Tibial nerve (tissue), 4 donors: ENCODE data around the gene TKFC.

Source experiments
- EP300 ChIP-seq, 2 donors: sonication (generic); formaldehyde crosslinking; IDR thresholded peaks; one replicate each; pipeline ENCODE4 v1.6.1; 2017; ENCODE audit warnings: antibody characterized with exemption in 2 of 2, mild to moderate bottlenecking in 1 of 2
- POLR2A ChIP-seq, 2 donors: fragments of 450-650 bp; IDR thresholded peaks; one replicate each; pipeline ENCODE4 v1.6.1; 2017; ENCODE audit warnings: antibody characterized with exemption in 2 of 2, mild to moderate bottlenecking in 2 of 2, moderate library complexity in 2 of 2
- TF ChIP-seq, protein P1 (sequence below), 5 experiments: fragments of 200-600 bp in 3 of 5; fragments of 450-650 bp in 2 of 5; sonication (generic) in 3 of 5; IDR thresholded peaks; one replicate each; pipeline ENCODE4 v1.5.1; 2016 to 2019; ENCODE audit warnings: antibody characterized with exemption in 5 of 5, mild to moderate bottlenecking in 3 of 5, moderate library complexity in 2 of 5

DNA sequence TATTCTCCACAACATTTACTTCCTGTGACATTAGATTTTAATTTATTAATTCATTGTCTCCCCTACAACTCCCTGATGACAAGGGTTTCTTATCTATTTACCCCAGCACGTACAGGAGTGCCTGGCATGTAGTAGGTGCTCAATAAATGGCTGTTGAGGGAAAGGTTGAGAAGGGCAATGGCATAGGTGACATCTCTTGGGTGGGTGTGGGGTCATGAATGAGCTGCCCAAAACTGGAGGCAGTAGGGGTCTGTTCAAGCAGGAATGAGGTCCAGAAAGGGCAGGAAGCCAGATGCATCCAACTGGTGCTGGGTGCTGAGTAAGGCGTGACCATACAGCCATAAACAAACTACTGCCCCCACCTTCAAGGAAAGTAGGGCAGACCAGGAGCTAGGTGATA lies 40.7 kb upstream of the TKFC start:
- TF ChIP-seq EP300 (IDR thresholded peaks at IDR 0.05) (no peak), POLR2A (IDR thresholded peaks at IDR 0.05) (no peak)
- TF ChIP-seq, protein P1, sequence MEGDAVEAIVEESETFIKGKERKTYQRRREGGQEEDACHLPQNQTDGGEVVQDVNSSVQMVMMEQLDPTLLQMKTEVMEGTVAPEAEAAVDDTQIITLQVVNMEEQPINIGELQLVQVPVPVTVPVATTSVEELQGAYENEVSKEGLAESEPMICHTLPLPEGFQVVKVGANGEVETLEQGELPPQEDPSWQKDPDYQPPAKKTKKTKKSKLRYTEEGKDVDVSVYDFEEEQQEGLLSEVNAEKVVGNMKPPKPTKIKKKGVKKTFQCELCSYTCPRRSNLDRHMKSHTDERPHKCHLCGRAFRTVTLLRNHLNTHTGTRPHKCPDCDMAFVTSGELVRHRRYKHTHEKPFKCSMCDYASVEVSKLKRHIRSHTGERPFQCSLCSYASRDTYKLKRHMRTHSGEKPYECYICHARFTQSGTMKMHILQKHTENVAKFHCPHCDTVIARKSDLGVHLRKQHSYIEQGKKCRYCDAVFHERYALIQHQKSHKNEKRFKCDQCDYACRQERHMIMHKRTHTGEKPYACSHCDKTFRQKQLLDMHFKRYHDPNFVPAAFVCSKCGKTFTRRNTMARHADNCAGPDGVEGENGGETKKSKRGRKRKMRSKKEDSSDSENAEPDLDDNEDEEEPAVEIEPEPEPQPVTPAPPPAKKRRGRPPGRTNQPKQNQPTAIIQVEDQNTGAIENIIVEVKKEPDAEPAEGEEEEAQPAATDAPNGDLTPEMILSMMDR (IDR thresholded peaks at IDR 0.05): no peak
